H1 (cell line): ENCODE measurements around the gene ENTREP3. TPM values are rescaled to one million over a fixed set of nuclear protein-coding genes. Genes with fewer than 3 reads are reported as not detected.
"Not testable (repeated sequence)": the region's sequence is repeated elsewhere in the genome, so short reads cannot be mapped to it uniquely, and the experiment has no call there.

Experiments
- CTCF ChIA-PET: fragments of 300-600 bp; sonication (Branson Sonifier 250); formaldehyde crosslinking; loops from one replicate; lab custom pipeline; 2021; ENCODE audit not compliant: partially characterized antibody; lab: Charles Lee
- POLR2A ChIA-PET: fragments of 300-600 bp; sonication (Branson Sonifier 250); formaldehyde crosslinking; loops from one replicate; lab custom pipeline; 2021; ENCODE audit warnings: inconsistent platforms; ENCODE audit not compliant: partially characterized antibody; lab: Charles Lee
- DNase-seq, 2 experiments: peaks; one replicate each; pipeline versions ENCODE4 v3.0.0 to v3.0.0-alpha.2; 2010 to 2022; ENCODE audit warnings: low spot score in 2 of 2, low read depth in 1 of 2, mixed read lengths in 1 of 2
- FAIRE-seq: peaks from 2 replicates; lab custom pipeline; 2011; peaks lifted over from hg19 to GRCh38; lab: Jason Lieb, UNC
- H2AFZ ChIP-seq: 2 replicates; pipeline ENCODE4 v1.8.1; 2012; ENCODE audit warnings: low read length, inconsistent platforms
- H2AK5ac ChIP-seq: 2 replicates; pipeline ENCODE4 v1.6.1; 2013; ENCODE audit warnings: low read depth, low read length
- H2BK120ac ChIP-seq: replicated peaks from 2 replicates; pipeline ENCODE3; 2013; ENCODE audit warnings: low read depth, low read length, inconsistent platforms
- H2BK12ac ChIP-seq: 2 replicates; pipeline ENCODE4 v1.6.1; 2013; ENCODE audit warnings: low read depth, low read length
- H2BK15ac ChIP-seq: 2 replicates; pipeline ENCODE4 v1.6.1; 2013; ENCODE audit warnings: low read length
- H2BK20ac ChIP-seq: 2 replicates; pipeline ENCODE4 v1.6.1; 2013; ENCODE audit warnings: low read length
- H2BK5ac ChIP-seq: 2 replicates; pipeline ENCODE4 v1.6.1; 2013; ENCODE audit warnings: low read depth, low read length
- H3K14ac ChIP-seq: 2 replicates; pipeline ENCODE4 v1.6.1; 2013; ENCODE audit warnings: inconsistent platforms; ENCODE audit not compliant: insufficient read length
- H3K18ac ChIP-seq: 2 replicates; pipeline ENCODE4 v1.6.1; 2013; ENCODE audit warnings: low read length; ENCODE audit errors: extremely low read depth
- H3K23ac ChIP-seq: 2 replicates; pipeline ENCODE4 v1.6.1; 2013; ENCODE audit warnings: inconsistent platforms; ENCODE audit not compliant: insufficient read length
- H3K23me2 ChIP-seq: 2 replicates; pipeline ENCODE4 v1.6.1; 2013; ENCODE audit warnings: low read depth, low read length
- H3K27ac ChIP-seq: 2 replicates; pipeline ENCODE4 v1.6.1; 2011; ENCODE audit warnings: low read depth, low read length, inconsistent platforms
- H3K27me3 ChIP-seq, 4 experiments: replicated peaks in 1 of 4; 1 replicate in 1 of 4; 2 replicates in 3 of 4; pipeline versions ENCODE4 v1.6.1 to v1.8.1; 2011 to 2013; ENCODE audit warnings: low read length in 3 of 4, mild to moderate bottlenecking in 3 of 4, inconsistent platforms in 2 of 4, mixed read lengths in 2 of 4, moderate library complexity in 1 of 4; ENCODE audit not compliant: control insufficient read depth in 3 of 4, insufficient read depth in 3 of 4; ENCODE audit errors: extremely low read depth in 1 of 4
- H3K36me3 ChIP-seq, 4 experiments: 2 replicates each; pipeline versions ENCODE4 v1.6.1 to v1.8.1; 2011 to 2013; ENCODE audit warnings: mild to moderate bottlenecking in 4 of 4, low read length in 3 of 4, moderate library complexity in 2 of 4, control low read depth in 1 of 4, inconsistent platforms in 1 of 4; ENCODE audit not compliant: insufficient read depth in 4 of 4, control insufficient read depth in 2 of 4
- H3K4ac ChIP-seq: replicated peaks from 2 replicates; pipeline ENCODE3; 2013; ENCODE audit warnings: low read length, low read depth, mixed read lengths, inconsistent platforms; ENCODE audit not compliant: insufficient read length
- H3K4me1 ChIP-seq, 4 experiments: replicated peaks in 1 of 4; 1 replicate in 1 of 4; 2 replicates in 3 of 4; pipeline versions ENCODE4 v1.6.1 to v1.8.1; 2011 to 2013; ENCODE audit warnings: low read length in 3 of 4, inconsistent platforms in 2 of 4, mixed read lengths in 1 of 4; ENCODE audit not compliant: insufficient read depth in 4 of 4, control insufficient read depth in 3 of 4
- H3K4me2 ChIP-seq, 2 experiments: 2 replicates each; pipeline versions ENCODE4 v1.6.1 to v1.8.1; 2011 to 2013; ENCODE audit warnings: low read depth in 2 of 2, low read length in 2 of 2, control low read depth in 1 of 2, inconsistent platforms in 1 of 2, mild to moderate bottlenecking in 1 of 2; ENCODE audit not compliant: insufficient read depth in 1 of 2
- H3K4me3 ChIP-seq, 4 experiments: fragments of 200-600, 300-600 bp in 1 of 4; sonication (generic), shearing (Covaris generic), sonication (Bioruptor Twin) in 1 of 4; 2 replicates each; pipeline versions ENCODE4 v1.5.1 to v1.8.1; 2011 to 2016; ENCODE audit warnings: low read length in 4 of 4, low read depth in 3 of 4, control low read depth in 2 of 4, inconsistent platforms in 2 of 4, mild to moderate bottlenecking in 2 of 4, mixed read lengths in 1 of 4, moderate library complexity in 1 of 4; ENCODE audit not compliant: insufficient read depth in 2 of 4; ENCODE audit errors: extremely low read depth in 1 of 4
- H3K56ac ChIP-seq: replicated peaks from 2 replicates; pipeline ENCODE3; 2013; ENCODE audit warnings: low read depth, mild to moderate bottlenecking, mixed read lengths, low read length, inconsistent platforms; ENCODE audit not compliant: insufficient read length
- H3K79me1 ChIP-seq: 2 replicates; pipeline ENCODE4 v1.6.1; 2013; ENCODE audit warnings: low read depth, low read length, control low read depth
- H3K79me2 ChIP-seq, 2 experiments: 2 replicates each; pipeline versions ENCODE4 v1.6.1 to v1.8.1; 2012 to 2013; ENCODE audit warnings: low read length in 2 of 2, mild to moderate bottlenecking in 2 of 2, inconsistent platforms in 1 of 2; ENCODE audit not compliant: insufficient read depth in 2 of 2, control insufficient read depth in 1 of 2
- H3K9ac ChIP-seq, 4 experiments: replicated peaks in 1 of 4; 1 replicate in 1 of 4; 2 replicates in 3 of 4; pipeline versions ENCODE4 v1.6.1 to v1.8.1; 2011 to 2013; ENCODE audit warnings: low read depth in 3 of 4, low read length in 3 of 4, control low read depth in 2 of 4, mild to moderate bottlenecking in 2 of 4, moderate library complexity in 2 of 4, inconsistent platforms in 1 of 4; ENCODE audit errors: extremely low read depth in 1 of 4
- H3K9me3 ChIP-seq, 2 experiments: 2 replicates each; pipeline versions ENCODE4 v1.6.1 to v1.8.1; 2012 to 2013; ENCODE audit warnings: mild to moderate bottlenecking in 2 of 2, moderate library complexity in 2 of 2, control low read depth in 1 of 2, inconsistent platforms in 1 of 2, low read depth in 1 of 2, low read length in 1 of 2, mixed read lengths in 1 of 2; ENCODE audit not compliant: insufficient read depth in 2 of 2
- H4K20me1 ChIP-seq, 2 experiments: replicated peaks in 1 of 2; 2 replicates each; pipeline versions ENCODE3 to v1.8.1; 2011 to 2013; ENCODE audit warnings: inconsistent platforms in 2 of 2, low read length in 2 of 2, mild to moderate bottlenecking in 1 of 2; ENCODE audit not compliant: insufficient read depth in 2 of 2, control insufficient read depth in 1 of 2
- H4K5ac ChIP-seq: 2 replicates; pipeline ENCODE4 v1.6.1; 2013; ENCODE audit warnings: low read length, low read depth, mixed read lengths, inconsistent platforms; ENCODE audit not compliant: insufficient read length
- H4K8ac ChIP-seq: 2 replicates; pipeline ENCODE4 v1.8.0; 2013; ENCODE audit warnings: mild to moderate bottlenecking, moderate library complexity, low read length, inconsistent platforms; ENCODE audit not compliant: insufficient read depth; ENCODE audit errors: extremely low read depth
- H4K91ac ChIP-seq: replicated peaks from 2 replicates; pipeline ENCODE3; 2013; ENCODE audit warnings: low read length, mixed read lengths, inconsistent platforms; ENCODE audit not compliant: insufficient read length
- ASH2L ChIP-seq: fragments of 200-600, 300-600 bp; sonication (generic); IDR thresholded peaks from one replicate; pipeline ENCODE4 v1.7.1; 2017; ENCODE audit warnings: low read length
- CTCF ChIP-seq, 3 experiments: IDR thresholded peaks; 1 replicate in 2 of 3; 2 replicates in 1 of 3; pipeline versions ENCODE4 v1.5.1 to v1.6.1; 2011; ENCODE audit warnings: low read length in 3 of 3, mild to moderate bottlenecking in 3 of 3, inconsistent platforms in 2 of 3, low read depth in 1 of 3, moderate library complexity in 1 of 3; ENCODE audit not compliant: insufficient read depth in 1 of 3; ENCODE audit errors: control extremely low read depth in 1 of 3
- EZH2 ChIP-seq: fragments of 200-600 bp; sonication (generic); IDR thresholded peaks from 2 replicates; pipeline ENCODE4 v1.7.1; 2012; ENCODE audit warnings: low read depth, mild to moderate bottlenecking, moderate library complexity, low read length, inconsistent platforms; ENCODE audit not compliant: severe bottlenecking
- GABPA ChIP-seq: IDR thresholded peaks from 2 replicates; pipeline ENCODE4 v1.6.1; 2011; ENCODE audit warnings: mild to moderate bottlenecking, low read length, moderate library complexity, borderline replicate concordance; ENCODE audit not compliant: insufficient read depth
- JUN ChIP-seq: IDR thresholded peaks from 2 replicates; pipeline ENCODE4 v1.6.1; 2011; ENCODE audit warnings: low read depth, mild to moderate bottlenecking, improper control_type of control experiment, low read length
- KDM4A ChIP-seq: IDR thresholded peaks from one replicate; pipeline ENCODE4 v1.7.1; 2012; ENCODE audit warnings: low read depth, mild to moderate bottlenecking, moderate library complexity, low read length, inconsistent platforms; ENCODE audit not compliant: severe bottlenecking
- SP1 ChIP-seq: IDR thresholded peaks from 2 replicates; pipeline ENCODE4 v1.6.1; 2011; ENCODE audit warnings: low read depth, low read length
- SRF ChIP-seq: IDR thresholded peaks from 2 replicates; pipeline ENCODE4 v1.6.1; 2011; ENCODE audit warnings: mild to moderate bottlenecking, low read depth, low read length, moderate library complexity
- WGBS, 2 experiments: shearing (Covaris generic) in 1 of 2; methylation state at CpG; one replicate each; pipeline versions ENCODE4 v1.1.6 to v1.1.7; 2013 to 2015; ENCODE audit warnings: low lambda C conversion rate in 2 of 2, mixed read lengths in 2 of 2, inconsistent platforms in 1 of 2, low coverage in 1 of 2, missing lambda C conversion rate in 1 of 2; ENCODE audit not compliant: insufficient replicate concordance in 2 of 2, insufficient coverage in 1 of 2, insufficient read length in 1 of 2; ENCODE audit errors: extremely low coverage in 1 of 2, missing lambda C conversion rate in 1 of 2; 5-methylcytosine and 5-hydroxymethylcytosine counted together
- polyA plus RNA-seq, 7 experiments: library from polyadenylated mRNA; depleted of rRNA in 3 of 7; stranded (reverse) in 5 of 7; unstranded in 2 of 7; fragments of >200 nt in 5 of 7; fragments of 200-250 nt in 2 of 7; gene quantifications; 1 replicate in 5 of 7; 2 replicates in 1 of 7; 4 replicates in 1 of 7; pipeline versions ENCODE4 v1.2.1 to v1.2.3, GENCODE V29; 2011 to 2013; ENCODE audit warnings: missing spikeins in 2 of 7, mixed read lengths in 2 of 7
- total RNA-seq: library from RNA; stranded (reverse); fragmentation: NEBNext Ultra II Directional; extraction: Animal tissue kit (Norgen Biotek cat#: 25700); gene quantifications from 2 replicates; pipeline ENCODE4 v1.2.1, GENCODE V29; 2021

Gene ENTREP3
- total and polyA plus RNA-seq, 2 of the 8 experiments (the other 6 are each of a cell fraction or from before 2014, with no cell fraction given): 22.8 to 52.2 TPM

GRCh38 chr1:155223047-155223446 lies 32.2 kb downstream of the ENTREP3 start (continued):
- TF ChIP-seq CTCF (IDR thresholded peaks at IDR 0.05; ENCODE audit: control extremely low read depth in 1 of 3, insufficient read depth in 1 of 3, low read depth in 1 of 3, low read length in 3 of 3): no peak
- no peak for TF ChIP-seq SRF
- TF ChIP-seq SP1: no peak
- no peak for TF ChIP-seq KDM4A
- TF ChIP-seq GABPA: no peak
- no peak for TF ChIP-seq ASH2L
- TF ChIP-seq JUN: no peak
- no peak for TF ChIP-seq EZH2

GRCh38 chr1:155220211-155220965 lies 34.9 kb downstream of the ENTREP3 start:
- H3K14ac ChIP-seq, H3K27ac ChIP-seq, H3K4me3 ChIP-seq, H3K36me3 ChIP-seq, H3K27me3 ChIP-seq, H3K56ac ChIP-seq, H4K8ac ChIP-seq, H3K9me3 ChIP-seq, H2BK120ac ChIP-seq, H2BK15ac ChIP-seq, H3K9ac ChIP-seq, H4K5ac ChIP-seq, H3K79me1 ChIP-seq, H2AFZ ChIP-seq, H2BK20ac ChIP-seq, H3K23ac ChIP-seq, DNase-seq, H4K20me1 ChIP-seq, H2AK5ac ChIP-seq, H3K23me2 ChIP-seq, H3K18ac ChIP-seq, H4K91ac ChIP-seq, H3K4me1 ChIP-seq, H3K79me2 ChIP-seq, H3K4me2 ChIP-seq, H2BK5ac ChIP-seq, FAIRE-seq, H2BK12ac ChIP-seq, H3K4ac ChIP-seq: not testable (repeated sequence)
- POLR2A ChIA-PET: interaction anchor here (0.9 to 11.9 kb wide), 7 partner anchors 9 to 102 kb away, joined by 3 to 235 read pairs (median 5); partner anchors contain the start of genes KRTCAP2, MTX1, SCAMP3 and THBS3
- CTCF ChIA-PET: interaction anchor here (2.5 kb wide), 1 partner anchor 13 kb away, joined by 16 read pairs; the partner anchor contains the start of genes MTX1 and THBS3
- whole genome bisulfite sequencing, 2 experiments: 94% methylated on average over 10 of the region's 10 CpGs; no CpG with 5 or more reads in 1 of the 2 experiments
